Frontal cortex (tissue), 4 donors: ENCODE results near the gene SARS2. TPM values are rescaled to one million over a fixed set of nuclear protein-coding genes. Genes with fewer than 3 reads are reported as not detected.

Source experiments
- DNase-seq, 2 donors: peaks; one replicate each; pipeline ENCODE4 v3.0.0; 2012; ENCODE audit warnings: low spot score in 2 of 2
- FAIRE-seq: peaks from 2 replicates; lab custom pipeline; 2012; peaks lifted over from hg19 to GRCh38; lab: Jason Lieb, UNC
- total RNA-seq: library from RNA; depleted of rRNA; stranded (reverse); fragments of >200 nt; gene quantifications from one replicate; pipeline ENCODE4 v1.2.3, GENCODE V29; 2014
- donor health status: control.
- donor health status: control.
- donor health status: control.

Gene SARS2
- total RNA-seq, 1 donor from 2014 or later = 6.9 TPM

DNA sequence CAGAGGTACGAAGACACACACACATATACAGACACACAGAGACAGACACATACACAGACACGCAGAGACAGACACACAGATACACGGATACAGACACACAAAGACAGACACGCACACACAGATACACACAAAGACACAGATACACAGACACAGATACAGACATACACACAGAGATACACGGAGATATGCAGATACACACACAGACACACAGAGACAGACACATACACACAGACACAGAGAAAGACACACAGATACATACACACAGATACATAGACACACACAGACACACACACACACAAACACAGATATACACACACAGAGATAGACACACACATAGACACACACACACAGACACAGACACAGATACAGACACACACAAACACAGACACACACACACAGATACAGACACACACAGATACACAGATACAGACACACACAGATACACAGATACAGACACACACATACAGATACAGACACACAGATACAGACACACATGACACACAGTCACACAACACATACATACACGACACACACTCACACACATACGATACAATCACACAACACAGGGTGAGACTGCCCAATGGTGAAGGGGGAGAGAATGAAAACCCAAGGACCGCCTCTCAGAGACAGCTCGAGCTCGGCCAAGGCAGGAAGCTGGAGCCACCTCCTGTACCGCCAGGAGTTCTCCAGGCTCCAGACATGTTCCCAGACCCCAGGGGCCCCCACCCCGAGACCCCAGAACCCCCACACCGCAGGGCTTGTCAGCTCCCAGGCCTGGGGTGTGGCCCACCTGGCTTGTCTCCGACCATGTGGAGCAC lies 9.8 kb downstream of the SARS2 start:
- no peak for FAIRE-seq
- DNase-seq = no peak

DNA sequence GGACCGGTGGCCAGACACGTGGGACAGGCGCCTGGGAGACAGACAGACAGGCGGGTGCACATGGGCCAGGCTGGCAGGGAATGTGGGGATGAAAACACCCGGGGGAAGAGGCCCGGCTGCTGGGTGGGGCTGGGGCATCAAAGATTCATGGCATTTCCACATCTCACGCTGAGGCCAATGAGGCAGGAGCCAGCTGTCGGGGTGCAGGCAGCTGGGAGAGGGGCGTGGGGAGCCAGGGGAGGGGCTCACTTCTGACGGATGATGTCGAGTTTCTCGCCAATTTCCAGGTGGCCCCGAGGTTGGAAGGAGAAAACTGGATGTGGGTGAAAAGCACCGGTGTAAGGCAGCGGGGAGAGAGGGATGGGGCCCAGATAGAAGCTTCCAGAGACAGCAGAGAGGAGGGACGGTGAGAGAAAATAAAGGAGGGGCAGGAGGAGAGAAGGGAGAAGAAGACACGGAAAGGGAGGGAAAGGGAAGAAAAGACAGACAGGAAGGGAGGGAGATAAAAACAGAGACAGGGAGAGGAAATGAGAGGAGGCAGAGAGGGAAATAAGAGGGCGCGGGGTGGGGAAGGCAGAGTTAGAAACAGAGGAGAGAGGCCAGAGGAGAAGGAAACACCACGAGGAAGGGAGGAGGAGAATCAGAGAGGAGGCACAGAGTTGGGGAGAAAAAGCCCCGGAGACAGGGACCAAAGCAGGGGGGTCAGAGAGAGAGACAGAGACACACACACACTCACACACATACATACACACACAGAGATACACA lies 10.5 kb downstream of the SARS2 start:
- DNase-seq (no peak), FAIRE-seq (no peak)

DNA sequence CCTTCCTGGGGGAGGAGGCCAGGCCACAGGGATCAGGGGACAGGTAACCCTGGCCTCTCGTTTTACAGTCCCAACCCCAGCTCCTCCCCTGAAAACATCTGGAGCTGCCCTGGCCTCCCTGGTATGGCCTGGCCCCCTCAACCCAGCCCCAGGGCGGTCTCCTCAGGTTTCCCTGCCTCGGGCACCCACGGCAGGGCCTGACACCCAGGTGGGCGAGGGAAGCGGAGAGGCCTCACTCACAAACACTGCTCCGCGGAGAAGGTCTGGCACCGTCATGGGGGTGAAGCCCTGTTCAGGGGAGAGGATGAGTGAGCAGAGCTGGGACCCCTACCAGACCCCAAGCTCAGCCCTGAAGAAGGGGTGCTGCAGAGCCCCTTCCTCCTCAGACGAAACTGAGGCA lies 12.0 kb downstream of the SARS2 start:
- DNase-seq (no peak), FAIRE-seq (no peak)

DNA sequence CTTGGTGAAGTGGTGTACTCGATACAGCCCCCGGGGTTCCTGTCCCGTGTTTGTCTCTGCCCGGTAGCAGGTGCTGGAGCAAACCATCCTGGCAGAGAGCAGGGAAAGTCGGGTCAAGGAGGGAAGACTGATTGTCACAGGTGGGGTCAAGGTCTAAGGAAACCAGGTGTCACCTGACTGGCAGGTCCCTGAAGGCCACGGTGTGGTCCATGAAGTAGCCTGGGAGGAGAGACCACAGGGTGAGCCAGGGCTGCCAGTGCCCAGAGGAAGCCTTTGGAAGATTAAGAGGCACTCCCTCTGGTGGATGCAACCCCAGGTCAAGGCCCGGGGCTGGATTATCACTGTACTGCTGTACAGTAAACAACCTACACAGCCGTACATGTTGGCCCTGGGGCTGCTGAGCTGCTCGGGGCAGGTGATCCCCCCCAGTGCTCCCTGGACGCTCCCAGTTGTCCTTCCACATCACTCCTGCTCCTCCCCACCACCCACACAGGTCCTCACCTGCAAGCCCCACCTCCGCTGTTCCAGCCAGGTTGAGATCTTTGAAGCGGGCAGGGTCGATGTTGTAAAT lies 12.6 kb downstream of the SARS2 start:
- DNase-seq (no peak), FAIRE-seq (no peak)

DNA sequence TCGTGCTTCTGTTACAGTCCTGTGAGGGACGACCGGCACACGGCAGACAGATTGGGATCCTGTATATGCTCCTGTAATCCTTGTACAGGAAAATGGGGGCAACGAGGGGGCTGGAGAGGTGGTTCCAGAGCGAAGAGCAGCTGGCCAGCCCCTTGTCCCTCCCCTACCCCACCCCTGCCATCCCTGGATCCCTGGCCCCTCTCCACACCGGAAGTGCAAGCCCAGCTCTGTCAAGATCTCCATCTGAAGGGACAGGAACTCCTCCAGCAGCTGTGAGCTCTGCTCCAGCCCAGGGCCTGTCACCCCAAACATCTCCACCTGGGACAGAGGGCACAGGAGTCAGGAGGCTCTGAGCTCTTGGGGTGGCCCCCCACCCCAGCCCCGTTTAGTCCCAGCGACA lies 13.0 kb downstream of the SARS2 start:
- FAIRE-seq (no peak), DNase-seq (no peak)

DNA sequence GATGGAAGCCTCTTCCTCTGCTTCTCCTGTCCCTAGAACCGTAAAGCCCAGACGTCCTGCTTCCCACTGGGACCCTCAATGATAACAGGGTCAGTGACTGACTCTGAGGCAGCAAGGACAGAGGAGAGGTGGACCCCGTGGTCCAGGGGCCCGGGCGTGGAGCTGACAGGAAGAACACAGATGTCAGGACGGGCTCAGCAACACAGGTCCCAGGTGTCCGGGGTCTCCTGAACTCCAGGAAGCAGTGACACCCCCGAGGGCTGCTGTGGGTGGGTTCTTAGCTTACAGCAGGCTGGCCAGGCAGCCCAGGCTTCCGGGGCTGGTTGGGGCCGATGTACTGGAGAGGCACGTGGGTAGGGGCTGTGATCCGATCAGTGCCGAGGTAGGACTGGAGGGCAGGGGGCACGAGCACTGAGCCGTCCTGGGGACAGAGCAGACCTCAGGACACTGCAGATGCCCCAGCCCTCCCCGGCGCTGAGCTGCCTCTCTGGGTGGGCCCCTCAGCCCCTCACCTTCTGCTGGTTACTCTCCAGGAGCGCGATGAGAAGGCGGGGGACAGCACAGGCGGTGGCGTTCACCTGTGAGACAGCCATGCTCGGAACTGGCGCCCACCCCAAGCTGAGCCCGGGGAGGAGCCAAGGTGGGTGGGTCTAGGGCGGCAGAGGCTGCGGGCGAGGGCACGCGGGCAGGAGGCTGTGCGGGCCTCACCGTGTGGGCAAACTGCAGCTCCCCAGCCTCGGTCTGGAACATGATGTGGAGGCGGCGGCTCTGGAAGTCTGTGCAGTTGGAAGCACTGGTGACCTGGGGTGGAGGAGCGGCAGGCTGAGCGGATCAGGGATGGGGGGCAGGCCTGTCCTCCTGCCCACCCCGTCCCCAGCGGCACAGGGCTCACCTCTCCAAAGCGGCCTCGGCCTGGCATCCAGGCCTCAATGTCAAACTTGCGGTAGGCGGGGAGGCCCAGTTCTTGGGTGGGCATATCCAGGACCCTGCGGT lies 14.9 kb downstream of the SARS2 start:
- DNase-seq (no peak), FAIRE-seq (no peak)

DNA sequence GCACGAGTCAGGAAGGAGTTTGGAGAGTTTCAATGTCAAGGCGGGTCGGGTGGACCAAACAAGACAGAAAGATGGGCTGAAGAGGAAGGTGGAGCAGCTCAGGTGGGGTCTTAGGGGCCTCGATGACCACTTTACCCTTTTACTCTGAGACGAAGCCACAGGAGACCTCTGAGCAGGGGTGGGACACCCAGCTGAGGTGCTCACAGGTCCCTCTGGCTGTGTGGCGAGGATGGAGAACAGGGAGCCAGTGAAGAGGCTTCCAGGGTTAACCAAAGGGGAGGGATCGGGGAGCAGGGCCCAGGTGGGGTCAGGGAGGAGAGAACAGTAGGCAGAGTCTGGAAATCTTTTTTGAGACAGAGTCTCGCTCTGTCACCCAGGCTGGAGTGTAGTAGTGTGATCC lies 16.6 kb downstream of the SARS2 start:
- DNase-seq (no peak), FAIRE-seq (no peak)

DNA sequence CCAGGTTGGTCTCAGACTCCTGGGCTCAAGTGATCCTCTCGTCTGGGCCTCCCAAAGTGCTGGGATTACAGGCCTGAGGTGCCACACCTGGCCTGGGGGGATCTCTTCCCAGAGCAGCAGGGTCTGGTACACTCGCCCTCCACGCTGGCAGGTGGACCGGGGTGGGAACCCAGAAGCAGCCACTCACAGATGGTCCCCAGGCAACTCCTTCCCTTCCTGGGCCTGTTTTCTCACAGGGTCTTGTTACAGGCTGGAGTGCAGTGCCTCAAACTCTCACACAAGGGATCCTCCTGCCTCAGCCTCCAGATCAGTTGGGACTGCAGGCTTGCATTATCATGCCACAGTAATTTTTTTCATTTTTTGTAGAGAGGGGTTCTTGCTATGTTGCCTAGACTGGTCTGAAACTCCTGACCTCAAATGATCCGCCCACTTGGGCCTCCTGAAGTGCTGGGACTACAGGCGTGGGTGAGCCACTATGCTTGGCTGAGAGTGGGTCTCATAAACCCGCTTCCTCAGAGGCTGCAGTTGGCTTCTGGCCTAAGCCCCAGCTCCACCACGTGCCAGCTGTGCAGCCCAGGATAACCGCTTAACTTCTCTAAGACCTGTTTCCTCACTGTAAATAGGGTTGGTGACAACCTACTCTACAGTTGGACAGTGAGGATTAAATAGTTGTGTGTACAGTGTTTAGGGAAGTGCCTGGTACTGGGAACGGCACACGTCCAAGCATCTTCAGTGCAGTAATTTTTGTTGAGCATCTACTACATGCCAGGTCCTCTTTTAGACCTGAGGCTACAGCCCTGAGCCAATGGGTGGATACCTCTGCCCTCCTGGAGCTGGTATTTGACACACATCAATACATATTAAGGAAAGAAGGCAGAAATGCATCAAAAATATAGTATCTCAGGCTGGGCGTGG lies 17.7 kb downstream of the SARS2 start:
- DNase-seq = no peak
- no peak for FAIRE-seq

DNA sequence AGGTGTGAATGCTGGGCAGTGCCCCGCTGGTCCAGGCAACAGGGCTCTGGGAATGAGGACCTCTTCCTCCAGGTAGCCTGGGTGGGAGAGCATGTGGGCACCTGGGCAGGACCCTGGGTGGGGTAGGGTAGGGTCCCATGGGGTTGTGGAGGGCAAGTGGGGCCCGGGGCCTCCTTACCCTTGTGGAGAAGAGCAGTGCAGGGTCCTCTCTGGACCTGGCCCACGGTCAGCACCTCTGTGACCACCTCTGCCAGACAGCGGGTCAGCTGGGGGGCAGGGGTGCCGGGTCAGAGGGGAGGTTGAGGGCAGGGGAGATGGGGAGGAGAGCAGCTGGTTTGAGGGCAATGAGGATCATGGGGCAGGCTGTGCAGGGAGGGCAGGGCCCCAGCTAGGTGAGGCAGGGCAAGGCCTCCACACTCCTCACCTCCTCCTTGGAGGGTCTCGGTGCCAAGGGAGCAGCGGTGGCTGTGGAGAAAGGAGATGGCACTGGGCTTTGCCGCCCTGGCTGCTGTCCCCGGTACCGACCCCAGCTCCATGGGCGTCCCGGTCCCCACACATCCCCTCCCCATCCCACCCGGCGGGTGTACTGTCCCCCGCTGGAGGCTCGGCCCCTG lies 19.1 kb downstream of the SARS2 start:
- DNase-seq (no peak), FAIRE-seq (no peak)

DNA sequence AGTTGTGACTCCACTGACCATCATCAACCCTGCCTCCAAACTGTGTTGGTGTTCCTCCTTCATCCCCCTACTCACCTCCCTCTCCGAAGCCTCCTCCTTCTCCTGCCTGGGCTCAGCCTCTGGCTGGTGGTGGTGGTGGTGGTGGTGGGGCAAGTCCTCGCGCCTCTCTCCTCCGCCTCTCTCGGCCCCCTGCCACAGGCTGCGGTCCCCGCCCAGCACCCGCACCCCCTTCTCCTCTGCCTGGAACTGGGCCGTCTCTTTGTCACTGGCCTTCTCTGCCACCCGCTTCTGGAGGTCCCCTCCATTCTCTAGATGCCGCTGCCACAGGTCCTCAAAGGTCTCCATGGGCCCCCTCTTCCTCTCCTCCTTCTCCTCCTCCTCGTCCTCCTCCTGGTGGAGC lies 20.1 kb downstream of the SARS2 start:
- no peak for DNase-seq
- no peak for FAIRE-seq

DNA sequence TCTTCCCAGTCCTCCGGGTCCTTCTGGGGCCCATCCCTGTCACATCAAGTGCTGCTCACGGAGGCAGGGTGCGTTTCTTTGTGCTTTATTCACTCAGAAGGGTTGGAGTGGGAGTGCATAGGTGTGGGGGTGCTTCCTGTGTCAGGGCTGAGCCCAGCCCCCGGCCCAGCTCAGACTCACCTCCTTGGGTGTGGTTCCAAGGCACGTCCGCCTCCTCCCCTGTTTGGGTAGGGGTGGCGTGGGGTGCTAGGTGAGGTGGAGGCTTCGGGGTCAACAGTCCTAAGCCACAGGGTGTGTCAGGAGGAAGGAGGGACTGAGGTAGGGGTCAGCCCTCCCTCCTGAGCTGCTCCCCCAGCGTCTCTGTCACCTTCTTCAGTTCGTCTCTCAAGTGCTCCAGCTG lies 21.7 kb downstream of the SARS2 start:
- no peak for DNase-seq

DNA sequence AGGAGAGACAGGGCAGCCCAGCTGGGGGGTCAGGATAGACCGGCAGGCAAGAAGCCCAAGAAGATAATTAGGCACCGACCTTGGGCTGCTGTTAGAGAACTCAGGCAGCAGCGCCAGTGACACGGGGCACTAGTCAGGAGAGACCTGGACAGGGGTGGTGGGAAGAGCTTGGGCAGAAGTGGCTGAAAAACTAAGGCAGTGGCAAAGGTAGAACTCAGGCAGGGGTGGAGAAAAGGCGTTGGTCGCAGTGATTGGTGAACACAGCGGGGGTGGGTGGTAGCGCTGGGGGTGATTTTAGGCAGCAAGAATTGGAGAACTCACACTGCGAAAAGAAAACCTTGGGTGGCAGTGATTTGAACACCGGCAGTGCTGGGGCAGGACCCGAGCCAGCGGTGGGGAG lies 22.9 kb downstream of the SARS2 start:
- FAIRE-seq = no peak
- no peak for DNase-seq

More for the DNA sequence above, 21.7 kb downstream of the SARS2 start:
- no peak for FAIRE-seq

DNA sequence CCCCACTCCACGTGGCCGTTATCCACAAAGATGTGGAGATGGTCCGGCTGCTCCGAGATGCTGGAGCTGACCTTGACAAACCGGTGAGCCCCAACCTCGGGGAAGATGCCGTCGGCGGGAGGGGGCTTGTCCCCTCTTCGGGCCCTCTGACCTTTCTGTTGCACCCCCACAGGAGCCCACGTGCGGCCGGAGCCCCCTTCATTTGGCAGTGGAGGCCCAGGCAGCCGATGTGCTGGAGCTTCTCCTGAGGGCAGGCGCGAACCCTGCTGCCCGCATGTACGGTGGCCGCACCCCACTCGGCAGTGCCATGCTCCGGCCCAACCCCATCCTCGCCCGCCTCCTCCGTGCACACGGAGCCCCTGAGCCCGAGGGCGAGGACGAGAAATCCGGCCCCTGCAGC lies 23.3 kb downstream of the SARS2 start:
- no peak for FAIRE-seq
- no peak for DNase-seq

DNA sequence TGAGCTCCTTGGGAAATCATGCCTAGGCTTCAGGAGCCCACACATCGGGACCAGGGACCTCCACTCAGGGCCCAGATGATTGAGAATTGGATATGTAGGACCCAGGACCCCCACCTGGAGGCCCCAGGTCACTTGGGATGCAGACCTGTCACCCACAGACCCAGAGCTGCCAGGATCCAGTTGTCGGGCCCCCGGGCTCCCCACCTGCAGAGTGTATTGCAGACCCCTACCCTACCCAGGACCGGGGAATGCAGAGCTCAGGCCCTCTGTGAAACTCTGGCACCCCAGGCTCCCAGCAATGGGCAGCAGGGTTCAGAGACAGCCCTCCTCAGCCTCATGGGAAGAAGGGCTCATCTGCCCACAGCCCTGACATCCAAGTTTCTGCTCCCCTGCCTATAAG lies 24.9 kb downstream of the SARS2 start:
- DNase-seq (no peak), FAIRE-seq (no peak)

DNA sequence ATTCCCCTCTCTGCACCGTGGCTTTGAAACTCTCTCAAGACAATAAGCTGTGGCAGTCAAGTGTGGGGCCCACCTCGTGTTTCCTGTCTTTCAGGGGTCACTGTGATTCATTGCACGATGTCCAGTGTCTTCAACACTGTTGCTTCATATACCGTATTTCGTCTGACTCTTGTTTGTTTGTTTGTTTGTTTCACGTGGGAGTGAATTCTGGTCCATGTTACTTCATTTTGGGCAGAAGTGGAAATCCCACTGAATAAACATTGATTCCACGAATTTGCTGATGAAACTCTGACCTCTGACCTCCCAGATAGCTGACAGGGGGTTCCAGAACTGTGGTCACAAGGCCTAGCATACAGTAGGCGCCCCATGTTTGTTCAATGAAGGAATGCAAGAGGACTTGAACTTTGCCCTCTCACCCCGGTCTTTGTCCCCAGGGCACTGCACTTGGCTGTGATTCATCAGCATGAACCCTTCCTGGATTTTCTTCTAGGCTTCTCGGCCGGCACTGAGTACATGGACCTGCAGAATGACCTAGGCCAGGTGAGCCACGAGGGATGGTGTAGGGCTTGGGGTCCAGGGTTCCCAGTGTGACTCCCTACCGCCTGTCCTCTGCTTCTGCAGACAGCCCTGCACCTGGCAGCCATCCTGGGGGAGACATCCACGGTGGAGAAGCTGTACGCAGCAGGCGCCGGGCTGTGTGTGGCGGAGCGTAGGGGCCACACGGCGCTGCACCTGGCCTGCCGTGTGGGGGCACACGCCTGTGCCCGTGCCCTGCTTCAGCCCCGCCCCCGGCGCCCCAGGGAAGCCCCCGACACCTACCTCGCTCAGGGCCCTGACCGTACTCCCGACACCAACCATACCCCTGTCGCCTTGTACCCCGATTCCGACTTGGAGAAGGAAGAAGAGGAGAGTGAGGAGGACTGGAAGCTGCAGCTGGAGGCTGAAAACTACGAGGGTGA lies 25.7 kb downstream of the SARS2 start:
- no peak for FAIRE-seq
- no peak for DNase-seq

DNA sequence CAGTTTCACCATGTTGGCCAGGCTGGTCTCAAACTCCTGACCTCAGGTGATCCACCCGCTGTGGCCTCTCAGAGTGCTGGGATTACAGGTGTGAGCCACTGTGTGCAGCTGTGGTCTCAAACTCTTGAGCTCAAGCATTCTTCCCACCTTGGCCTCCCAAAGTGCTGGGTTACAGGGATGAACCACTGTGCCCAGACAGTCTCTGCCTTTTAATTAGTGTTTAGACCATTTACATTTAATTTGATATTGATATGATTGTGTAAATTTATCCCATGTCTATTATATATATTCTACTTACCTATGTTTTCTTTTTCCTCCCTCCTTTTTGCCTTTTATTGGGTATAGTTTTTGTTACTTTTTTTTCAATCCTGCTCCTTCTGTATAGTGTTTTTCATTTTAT lies 28.9 kb downstream of the SARS2 start:
- FAIRE-seq (no peak), DNase-seq (no peak)

DNA sequence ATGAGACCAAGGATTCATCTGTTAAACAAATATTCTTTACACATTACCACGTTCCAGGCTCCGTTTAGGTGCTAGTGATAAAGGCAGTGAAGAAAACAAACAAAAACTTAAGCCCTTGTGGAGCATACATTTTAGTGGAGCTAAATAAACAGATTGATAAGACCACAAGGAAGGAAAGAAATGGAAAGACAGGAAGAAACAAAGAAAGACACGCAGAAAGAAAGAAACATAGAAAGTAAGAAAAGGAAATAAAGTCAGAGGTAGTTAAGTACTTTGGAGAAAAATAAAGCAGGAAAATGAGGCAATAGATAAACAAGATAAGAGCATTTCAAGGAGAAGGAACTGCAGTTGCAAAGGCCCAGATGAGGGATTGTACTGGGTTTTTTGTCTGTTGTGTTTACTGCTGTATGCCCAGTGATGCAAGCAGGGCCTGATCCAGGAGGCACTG lies 29.8 kb downstream of the SARS2 start:
- DNase-seq (no peak), FAIRE-seq (no peak)
